HEK293T (cell line): ENCODE data around the gene CNOT2.

Experiments
- CTCF ChIA-PET: fragments of 350-600 bp; formaldehyde crosslinking; extraction: SDS; loops from one replicate; lab custom pipeline; 2021; ENCODE audit warnings: antibody characterized with exemption, inconsistent platforms; lab: Yijun Ruan, JAX
- POLR2A ChIA-PET: fragments of 350-600 bp; formaldehyde crosslinking; extraction: SDS; loops from one replicate; lab custom pipeline; 2020; ENCODE audit warnings: antibody characterized with exemption, inconsistent platforms; lab: Yijun Ruan, JAX
- DNase-seq: peaks from one replicate; pipeline ENCODE4 v3.0.0; 2012; ENCODE audit warnings: mixed read lengths; ENCODE audit errors: extremely low spot score
- ARNT ChIP-seq: fragments of 450-650 bp; IDR thresholded peaks from 2 replicates; pipeline ENCODE4 v1.6.1; 2017; ENCODE audit warnings: mild to moderate bottlenecking
- BHLHE40 ChIP-seq: fragments of 450-650 bp; IDR thresholded peaks from 2 replicates; pipeline ENCODE4 v1.6.1; 2016; ENCODE audit warnings: mild to moderate bottlenecking, moderate library complexity, borderline replicate concordance
- CTBP1 ChIP-seq: fragments of 450-650 bp; IDR thresholded peaks from 2 replicates; pipeline ENCODE4 v1.6.1; 2016; ENCODE audit warnings: borderline replicate concordance
- ELF4 ChIP-seq: fragments of 450-650 bp; IDR thresholded peaks from 2 replicates; pipeline ENCODE4 v1.6.1; 2017; ENCODE audit warnings: antibody characterized with exemption
- FOXA1 ChIP-seq: fragments of 450-650 bp; IDR thresholded peaks from 2 replicates; pipeline ENCODE4 v1.6.1; 2016; ENCODE audit warnings: mild to moderate bottlenecking
- FOXK2 ChIP-seq: fragments of 450-650 bp; IDR thresholded peaks from 2 replicates; pipeline ENCODE4 v1.6.1; 2016; ENCODE audit warnings: mild to moderate bottlenecking
- FOXM1 ChIP-seq: fragments of 450-650 bp; IDR thresholded peaks from 2 replicates; pipeline ENCODE4 v1.6.1; 2017; ENCODE audit warnings: mild to moderate bottlenecking, borderline replicate concordance
- HDGF ChIP-seq: fragments of 450-650 bp; IDR thresholded peaks from 2 replicates; pipeline ENCODE4 v1.6.1; 2017; ENCODE audit warnings: antibody characterized with exemption, borderline replicate concordance
- L3MBTL2 ChIP-seq: fragments of 450-650 bp; conservative IDR thresholded peaks from 2 replicates; pipeline ENCODE4 v1.6.1; 2016; ENCODE audit warnings: mild to moderate bottlenecking
- LEF1 ChIP-seq: fragments of 450-650 bp; IDR thresholded peaks from 2 replicates; pipeline ENCODE4 v1.6.1; 2017; ENCODE audit warnings: mild to moderate bottlenecking, borderline replicate concordance
- NFRKB ChIP-seq: fragments of 450-650 bp; IDR thresholded peaks from 2 replicates; pipeline ENCODE4 v1.6.1; 2016; ENCODE audit warnings: mild to moderate bottlenecking, moderate library complexity
- SP1 ChIP-seq: fragments of 450-650 bp; IDR thresholded peaks from 2 replicates; pipeline ENCODE4 v1.6.1; 2017
- SUZ12 ChIP-seq: fragments of 450-650 bp; IDR thresholded peaks from 2 replicates; pipeline ENCODE4 v1.6.1; 2016; ENCODE audit warnings: mild to moderate bottlenecking
- TARDBP ChIP-seq: fragments of 450-650 bp; IDR thresholded peaks from 2 replicates; pipeline ENCODE4 v1.6.1; 2016
- ZNF384 ChIP-seq: fragments of 450-650 bp; IDR thresholded peaks from 2 replicates; pipeline ENCODE4 v1.6.1; 2016
- TF ChIP-seq, protein P1 (sequence below): fragments of 450-650 bp; IDR thresholded peaks from 2 replicates; pipeline ENCODE4 v1.6.1; 2016

CNOT2 gene

DNA sequence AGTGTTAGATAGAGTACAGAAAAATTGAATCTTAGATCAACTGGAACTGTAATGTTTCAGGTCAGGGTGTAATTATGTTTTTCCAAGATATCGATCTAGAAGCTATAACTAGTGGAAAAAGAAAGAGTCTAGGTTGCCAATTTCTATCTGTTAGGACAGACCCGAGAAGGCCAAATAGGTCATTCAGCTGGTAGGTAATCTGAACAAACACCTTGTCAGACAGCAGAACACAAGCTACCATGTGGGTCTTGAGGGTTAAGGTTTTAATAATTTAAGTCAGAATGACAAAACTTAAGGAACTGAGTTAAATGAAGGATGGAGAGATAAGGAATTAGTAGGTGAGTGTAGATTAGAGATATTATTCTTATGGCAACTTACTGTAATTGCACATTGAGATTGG, 78.0 kb downstream of the CNOT2 start:
- TF ChIP-seq NFRKB (no peak), FOXM1 (no peak), TARDBP (no peak), ARNT (no peak), L3MBTL2 (no peak), FOXA1 (no peak)
- ChIA-PET CTCF (no interaction called here), POLR2A (no interaction called here)
- DNase-seq = no peak

DNA sequence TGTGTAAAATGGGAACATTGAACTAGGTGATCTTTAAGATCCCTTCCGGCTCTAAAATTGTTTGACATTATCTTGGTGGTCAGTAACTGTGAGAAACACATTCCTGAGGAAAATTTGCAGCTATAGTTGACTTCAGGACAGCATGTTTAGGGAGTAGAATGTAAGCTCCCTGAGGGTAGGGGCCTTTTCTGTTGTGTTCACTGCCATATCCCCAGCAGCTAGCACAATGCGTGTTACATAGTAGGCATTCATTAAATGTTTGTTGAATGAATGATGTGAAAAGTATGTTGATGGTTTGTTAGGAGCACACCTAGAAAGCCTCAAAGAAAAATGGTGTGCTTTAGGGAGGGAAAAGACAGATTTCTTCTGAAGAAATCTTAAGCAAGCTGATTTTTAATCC, 84.3 kb downstream of the CNOT2 start:
- DNase-seq = no peak
- TF ChIP-seq FOXM1 = no peak
- TF ChIP-seq ZNF384 = no peak
- ChIA-PET CTCF (no interaction called here), POLR2A (no interaction called here)

DNA sequence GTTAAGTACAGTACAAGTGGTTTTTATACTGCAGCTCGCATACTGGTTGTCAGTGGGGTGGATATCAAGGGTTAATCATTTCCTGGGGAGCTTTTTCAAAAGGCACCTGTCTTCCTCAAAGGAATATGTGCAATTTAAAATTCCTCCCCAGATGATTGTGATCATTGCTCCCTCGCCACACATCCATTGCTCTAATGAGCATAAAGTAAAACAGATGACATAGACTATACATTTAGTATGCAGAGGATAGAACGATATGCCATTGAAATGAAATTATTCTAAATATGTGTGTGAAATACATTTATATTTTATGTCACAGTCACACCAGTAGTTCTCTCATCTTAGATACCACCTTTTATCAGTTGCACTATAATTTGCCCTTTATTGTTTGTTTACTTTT, 86.5 kb downstream of the CNOT2 start:
- CTCF ChIA-PET = interaction anchor here (0.6 kb wide), 1 partner anchor 26 kb away, joined by 3 read pairs; no protein-coding TSS in a partner anchor

DNA sequence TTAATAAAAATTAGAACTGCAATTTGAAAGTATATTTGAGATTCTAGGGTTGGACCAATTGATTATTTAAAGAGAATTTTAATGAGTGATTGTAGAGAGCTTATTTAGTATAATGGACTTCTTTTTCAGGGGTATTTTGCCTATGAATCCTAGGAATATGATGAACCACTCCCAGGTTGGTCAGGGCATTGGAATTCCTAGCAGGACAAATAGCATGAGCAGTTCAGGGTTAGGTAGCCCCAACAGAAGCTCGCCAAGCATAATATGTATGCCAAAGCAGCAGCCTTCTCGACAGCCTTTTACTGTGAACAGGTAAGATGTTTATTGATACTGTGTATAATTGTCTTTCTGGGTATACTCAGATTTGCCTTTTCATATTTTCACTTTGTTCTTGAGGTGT, 86.9 kb downstream of the CNOT2 start:
- CTCF ChIA-PET = interaction anchor here (0.6 kb wide), 1 partner anchor 26 kb away, joined by 3 read pairs; no protein-coding TSS in a partner anchor
- POLR2A ChIA-PET = no interaction called here

More for the DNA sequence above, 86.5 kb downstream of the CNOT2 start:
- no peak for DNase-seq
- TF ChIP-seq L3MBTL2 = no peak
- TF ChIP-seq, protein P1, sequence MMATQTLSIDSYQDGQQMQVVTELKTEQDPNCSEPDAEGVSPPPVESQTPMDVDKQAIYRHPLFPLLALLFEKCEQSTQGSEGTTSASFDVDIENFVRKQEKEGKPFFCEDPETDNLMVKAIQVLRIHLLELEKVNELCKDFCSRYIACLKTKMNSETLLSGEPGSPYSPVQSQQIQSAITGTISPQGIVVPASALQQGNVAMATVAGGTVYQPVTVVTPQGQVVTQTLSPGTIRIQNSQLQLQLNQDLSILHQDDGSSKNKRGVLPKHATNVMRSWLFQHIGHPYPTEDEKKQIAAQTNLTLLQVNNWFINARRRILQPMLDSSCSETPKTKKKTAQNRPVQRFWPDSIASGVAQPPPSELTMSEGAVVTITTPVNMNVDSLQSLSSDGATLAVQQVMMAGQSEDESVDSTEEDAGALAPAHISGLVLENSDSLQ = no peak
- TF ChIP-seq ZNF384 = no peak
- no peak for TF ChIP-seq FOXM1
- TF ChIP-seq FOXK2 = no peak
- TF ChIP-seq ELF4 = no peak
- TF ChIP-seq HDGF = no peak
- TF ChIP-seq ARNT = no peak
- TF ChIP-seq NFRKB = no peak
- TF ChIP-seq LEF1 = no peak
- no peak for TF ChIP-seq SUZ12
- no peak for TF ChIP-seq TARDBP
- TF ChIP-seq FOXA1 = no peak
- TF ChIP-seq SP1 = no peak
- POLR2A ChIA-PET = no interaction called here

DNA sequence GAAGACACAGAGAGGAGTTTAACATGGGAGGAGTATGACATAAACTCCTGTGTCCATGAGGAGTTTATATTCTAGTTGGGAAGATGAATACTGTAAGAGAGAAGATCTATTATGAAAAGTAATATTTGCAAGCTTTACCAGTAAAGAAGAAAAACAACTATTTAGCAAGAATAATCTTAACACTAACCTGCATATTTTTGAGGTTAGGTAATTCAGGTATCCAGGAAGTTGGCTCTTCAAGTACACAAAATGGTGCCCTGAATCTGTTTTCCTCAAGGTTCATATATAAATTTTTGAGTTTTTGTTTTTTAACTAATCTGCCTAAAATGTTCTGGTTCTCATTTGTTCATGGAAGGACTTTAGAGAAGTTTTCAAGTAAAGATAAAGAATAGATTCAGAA, 89.0 kb downstream of the CNOT2 start:
- DNase-seq = no peak
- TF ChIP-seq SUZ12 = no peak
- TF ChIP-seq FOXM1 = no peak
- no peak for TF ChIP-seq CTBP1
- no peak for TF ChIP-seq HDGF
- no peak for TF ChIP-seq ELF4
- no peak for TF ChIP-seq FOXA1
- TF ChIP-seq FOXK2 = no peak
- TF ChIP-seq, protein P1 = no peak
- no peak for TF ChIP-seq SP1
- no peak for TF ChIP-seq ARNT
- TF ChIP-seq L3MBTL2 = no peak
- ChIA-PET POLR2A (no interaction called here), CTCF (no interaction called here)

More for the DNA sequence above, 86.9 kb downstream of the CNOT2 start:
- no peak for DNase-seq
- TF ChIP-seq NFRKB = no peak
- no peak for TF ChIP-seq LEF1
- no peak for TF ChIP-seq BHLHE40
- no peak for TF ChIP-seq FOXA1
- no peak for TF ChIP-seq SP1
- TF ChIP-seq TARDBP = no peak
- TF ChIP-seq ZNF384 = no peak
- no peak for TF ChIP-seq SUZ12
- TF ChIP-seq HDGF = no peak
- no peak for TF ChIP-seq FOXM1
- no peak for TF ChIP-seq FOXK2
- TF ChIP-seq, protein P1 = no peak

DNA sequence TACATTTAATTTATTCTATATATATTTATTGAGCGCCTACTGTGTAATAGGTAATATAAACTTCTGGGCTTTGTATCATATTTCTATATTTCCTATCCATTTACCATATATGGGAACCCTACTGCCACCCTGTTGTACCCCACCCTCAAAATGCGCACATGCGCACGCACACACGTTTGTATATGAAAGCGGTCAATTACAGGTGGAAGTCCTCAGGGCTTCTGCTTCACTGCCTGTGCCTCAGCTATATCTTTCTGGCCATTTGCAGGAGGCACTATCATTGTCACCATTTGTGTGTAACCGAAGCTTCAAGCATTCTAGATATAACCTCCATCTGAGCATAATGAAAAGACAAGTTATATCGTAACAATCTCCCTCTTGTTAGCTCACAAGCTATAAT, 91.5 kb downstream of the CNOT2 start:
- no peak for DNase-seq
- TF ChIP-seq TARDBP (no peak), LEF1 (no peak), HDGF (no peak), SUZ12 (no peak), ELF4 (no peak), L3MBTL2 (no peak), CTBP1 (no peak), SP1 (no peak), ZNF384 (no peak), ARNT (no peak), NFRKB (no peak), FOXM1 (no peak), FOXA1 (no peak), BHLHE40 (no peak), FOXK2 (no peak)
- TF ChIP-seq, protein P1 = no peak
- CTCF ChIA-PET = no interaction called here
- POLR2A ChIA-PET = no interaction called here

DNA sequence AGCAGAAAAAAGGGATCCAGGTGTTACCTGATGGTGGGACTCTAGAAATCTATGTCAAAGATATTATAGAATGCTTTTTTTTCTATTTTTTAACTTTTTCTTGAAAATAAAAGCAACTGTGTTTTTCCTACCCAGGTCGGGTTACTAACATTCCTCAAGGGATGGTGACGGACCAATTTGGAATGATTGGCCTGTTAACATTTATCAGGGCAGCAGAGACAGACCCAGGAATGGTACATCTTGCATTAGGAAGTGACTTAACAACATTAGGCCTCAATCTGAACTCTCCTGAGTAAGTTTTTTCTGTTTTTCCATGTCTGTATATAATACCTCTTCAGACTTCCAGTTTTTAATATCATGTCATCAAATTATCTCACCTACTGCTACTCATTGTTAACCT, 95.3 kb downstream of the CNOT2 start:
- DNase-seq = no peak
- ChIA-PET CTCF (no interaction called here), POLR2A (no interaction called here)
- TF ChIP-seq L3MBTL2 (no peak), SUZ12 (no peak), CTBP1 (no peak), FOXA1 (no peak), HDGF (no peak), ZNF384 (no peak), SP1 (no peak), LEF1 (no peak), FOXK2 (no peak), ARNT (no peak), TARDBP (no peak), ELF4 (no peak), BHLHE40 (no peak), FOXM1 (no peak), NFRKB (no peak)
- TF ChIP-seq, protein P1 = no peak
